NK-92 treated with Interleukin-12 subunit alpha and Interleukin-12 subunit beta, amount 100 ng/mL, for 24 hours (cell line): ENCODE measurements around the gene GFRA1.

Experiments
- DNase-seq: peaks from one replicate; lab custom pipeline; 2025; lab: John Stamatoyannopoulos, UW

The GFRA1 gene

DNA sequence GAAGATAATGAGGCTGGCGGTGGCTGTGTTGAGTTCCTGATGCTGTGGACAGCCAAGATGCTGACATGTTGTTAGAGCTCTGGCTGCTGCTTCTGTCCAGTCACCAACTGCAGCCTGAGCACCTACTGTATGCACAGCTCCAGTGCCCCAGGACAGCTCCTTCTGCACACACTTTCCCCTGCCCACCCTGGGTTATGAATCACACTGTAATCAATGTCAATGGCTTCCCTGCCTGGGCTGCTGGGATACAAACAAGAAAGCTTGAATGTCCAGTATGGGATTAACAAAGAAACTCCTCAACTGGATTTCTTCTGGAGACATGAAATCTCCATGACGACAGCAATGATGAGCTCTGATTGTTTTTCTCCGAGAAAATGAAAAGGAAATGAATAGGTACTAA is 172.0 kb downstream of the GFRA1 start:
- DNase-seq = no peak

- no peak for DNase-seq
Measured at GRCh38 chr10:116099023-116099420, 174.0 kb downstream of the GFRA1 start.

- no peak for DNase-seq
Measured at GRCh38 chr10:116098411-116099022, 174.5 kb downstream of the GFRA1 start.

DNA sequence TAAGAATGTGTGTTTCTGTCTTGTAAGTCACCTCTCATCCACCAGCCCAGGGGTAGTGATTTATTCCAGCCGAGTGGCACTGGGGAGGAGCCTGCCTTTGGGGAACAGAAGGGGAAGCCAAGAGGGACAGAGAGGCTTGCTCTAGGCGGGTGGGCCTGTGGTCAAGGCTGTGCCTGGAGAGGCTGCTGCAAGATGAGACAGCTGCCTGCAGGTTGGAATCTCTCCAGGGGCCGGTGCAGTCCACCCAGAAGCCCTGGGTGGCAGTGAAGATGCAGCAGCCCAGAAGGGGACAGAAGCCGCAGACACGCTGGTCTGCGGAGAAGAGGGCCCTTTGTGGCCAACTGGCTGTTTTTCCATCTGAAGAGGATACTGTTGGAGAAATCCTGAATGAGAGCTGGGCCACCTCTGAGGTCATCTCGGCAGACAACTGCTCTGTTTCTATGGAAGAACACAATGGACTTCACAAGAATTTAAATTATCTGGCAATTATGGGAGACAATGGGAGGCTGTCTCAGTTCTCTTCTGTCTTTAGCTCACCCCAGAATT is 175.7 kb downstream of the GFRA1 start:
- no peak for DNase-seq

DNA sequence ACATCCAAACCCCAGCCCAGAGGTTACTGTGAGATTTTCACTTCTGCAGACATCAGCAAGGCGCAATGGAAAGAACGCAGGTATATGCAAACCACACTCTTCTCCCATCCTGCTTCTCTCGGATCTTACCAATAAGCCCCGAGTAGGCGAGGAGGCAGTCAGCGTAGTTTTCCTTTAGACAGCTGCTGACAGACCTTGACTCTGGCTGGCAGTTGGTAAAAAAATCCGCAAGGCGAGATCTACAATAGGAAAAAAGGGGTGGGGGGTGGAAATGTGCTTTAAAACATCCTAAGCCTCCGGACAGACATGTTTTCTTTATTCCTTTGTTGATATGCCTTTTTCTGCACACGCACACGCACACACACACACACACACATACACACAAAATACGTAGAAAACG is 176.5 kb downstream of the GFRA1 start:
- DNase-seq = no peak

DNA sequence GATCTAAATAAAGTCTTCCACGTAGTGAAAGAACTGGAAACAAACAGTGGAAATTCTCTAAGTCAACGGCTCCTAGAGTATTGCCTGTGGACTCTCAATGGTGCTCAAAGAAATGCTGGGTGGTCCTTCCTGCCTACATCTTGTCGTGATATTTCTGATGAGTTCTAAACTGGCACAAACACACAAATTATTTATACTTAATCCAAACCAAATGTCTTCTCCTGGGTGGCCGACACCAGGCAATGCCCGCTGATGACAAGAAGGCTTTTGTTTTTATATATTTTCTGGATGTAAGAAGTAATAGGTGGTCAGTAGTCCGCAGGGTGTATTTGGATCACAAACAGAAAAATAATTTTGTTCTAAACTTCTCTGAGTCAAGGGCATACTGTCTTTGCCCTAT is 178.7 kb downstream of the GFRA1 start:
- no peak for DNase-seq

DNA sequence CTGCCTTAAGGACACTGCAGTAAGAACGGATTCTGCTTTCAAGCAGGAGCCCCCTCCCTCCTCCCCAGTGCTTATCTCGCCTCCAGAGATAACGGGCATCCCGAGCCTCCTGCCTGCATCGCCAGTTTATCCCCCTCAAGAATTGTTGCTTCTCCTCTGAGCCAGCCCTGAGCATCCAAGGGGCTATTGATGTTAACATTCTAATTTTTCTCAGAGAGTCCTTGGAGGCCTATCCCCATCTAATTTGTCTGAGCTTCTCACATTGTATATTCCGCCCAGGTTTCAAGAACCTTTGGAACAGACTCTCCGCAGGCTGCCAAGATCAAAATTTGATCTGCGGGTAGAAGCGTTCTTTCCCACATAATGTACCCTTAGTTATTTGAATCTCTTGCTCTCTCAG is 180.0 kb downstream of the GFRA1 start:
- no peak for DNase-seq

- DNase-seq = no peak
Measured at GRCh38 chr10:116088985-116089384, 184.0 kb downstream of the GFRA1 start.

DNA sequence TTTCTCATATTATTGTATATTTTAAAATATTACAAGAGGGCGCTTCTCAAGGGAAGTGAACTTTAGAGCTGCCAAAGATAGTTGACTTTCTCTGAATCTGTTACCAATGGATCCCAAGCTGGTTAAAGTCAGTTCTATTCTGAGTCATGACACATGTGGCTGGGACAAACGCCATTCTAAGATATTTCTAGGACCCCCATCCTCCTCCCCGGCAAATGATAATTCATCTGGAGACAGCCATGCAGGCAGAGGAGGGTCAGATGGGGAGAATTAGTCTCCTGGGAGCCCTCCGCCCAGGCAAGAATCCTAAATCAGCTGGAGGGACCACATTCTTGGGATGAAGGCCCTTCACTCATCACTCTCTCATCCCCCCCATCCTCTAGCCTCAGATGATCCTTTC is 187.7 kb downstream of the GFRA1 start:
- no peak for DNase-seq

DNA sequence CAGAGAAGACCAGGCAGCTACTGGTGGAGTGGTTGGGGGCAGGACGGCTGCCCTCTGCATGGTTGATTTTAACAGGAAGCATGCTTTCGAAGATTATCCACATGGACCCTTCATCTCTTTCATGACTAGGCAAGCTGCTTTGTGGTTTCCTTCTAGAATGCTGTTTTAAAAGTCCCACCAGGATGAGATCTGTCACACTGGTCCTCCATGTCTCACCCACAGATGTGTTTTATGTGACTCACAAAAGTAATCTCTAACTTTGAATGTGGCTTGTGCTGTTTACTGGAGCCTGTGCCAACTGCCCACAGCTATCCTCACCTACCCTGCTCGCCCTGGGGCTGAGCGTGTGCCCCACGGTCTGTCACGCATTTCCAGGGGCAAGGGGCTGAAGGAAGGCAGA is 188.8 kb downstream of the GFRA1 start:
- DNase-seq = no peak

DNA sequence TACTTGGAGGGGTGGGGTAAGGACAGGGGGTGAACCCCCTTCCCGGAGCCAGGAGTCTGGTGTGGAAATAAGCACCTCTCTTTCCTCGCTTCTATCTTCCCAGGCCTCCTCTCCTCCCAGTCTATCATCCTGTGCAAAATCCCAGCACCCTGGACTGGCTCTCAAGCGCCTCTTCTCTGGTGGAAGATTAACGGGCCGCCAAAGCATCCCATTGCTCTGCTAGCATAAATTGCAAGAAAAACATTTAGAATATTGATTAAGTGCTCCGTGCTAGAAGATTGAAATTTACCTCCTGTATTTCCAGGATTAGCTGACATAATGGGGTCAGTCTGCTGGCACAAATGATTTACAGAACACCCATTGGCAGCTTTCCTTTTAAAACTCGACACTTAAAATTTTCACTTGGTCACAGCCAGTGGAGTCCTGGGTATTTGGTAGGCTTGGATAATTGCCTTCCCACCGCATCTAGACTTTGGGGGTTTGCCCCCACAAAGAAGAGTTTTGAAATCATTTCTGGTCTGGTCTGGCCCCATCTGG is 189.7 kb downstream of the GFRA1 start:
- DNase-seq = no peak

GRCh38 chr10:116082762-116083161 is 190.2 kb downstream of the GFRA1 start:
- DNase-seq = no peak

- DNase-seq = no peak
Measured at GRCh38 chr10:116082206-116082605, 190.8 kb downstream of the GFRA1 start.

DNA sequence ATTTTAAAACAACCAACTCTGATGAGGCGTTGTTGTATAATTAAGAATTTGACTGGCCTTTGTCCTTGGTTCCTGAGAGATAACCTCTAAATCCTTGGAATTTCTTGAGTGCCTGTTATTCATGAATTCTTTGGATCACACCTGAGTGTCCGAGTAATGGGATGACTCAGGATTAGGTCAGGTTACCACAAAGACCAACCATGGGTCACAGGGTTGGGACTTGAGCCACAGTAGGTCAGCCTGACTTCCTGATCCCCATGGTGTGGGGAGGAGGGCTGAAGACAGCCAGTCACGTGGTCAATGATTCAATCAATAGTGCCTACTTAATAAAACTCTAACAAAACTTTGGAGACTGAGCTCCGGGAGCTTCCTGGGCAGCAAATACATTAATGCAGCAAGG is 192.5 kb downstream of the GFRA1 start:
- DNase-seq = no peak

- no peak for DNase-seq
Measured at GRCh38 chr10:116079355-116079754, 193.7 kb downstream of the GFRA1 start.

DNA sequence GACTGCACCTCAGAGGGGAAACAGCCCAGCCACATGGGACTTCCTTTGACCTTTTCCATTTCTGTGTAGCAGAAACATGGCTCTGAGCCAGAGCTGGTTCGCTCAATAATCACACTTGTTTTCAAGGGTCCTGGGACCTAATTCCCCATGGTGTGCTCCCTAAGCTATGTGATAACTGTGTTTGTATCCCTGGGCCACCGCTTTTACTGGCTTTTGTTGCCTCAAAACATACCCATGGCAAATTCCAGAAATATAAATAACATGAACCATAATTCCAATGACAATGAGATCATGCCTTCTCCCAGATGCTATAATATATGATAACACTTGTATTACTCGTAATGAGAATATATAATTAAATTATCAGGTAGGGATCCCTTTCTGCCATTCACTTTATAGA is 196.4 kb downstream of the GFRA1 start:
- DNase-seq = no peak

DNA sequence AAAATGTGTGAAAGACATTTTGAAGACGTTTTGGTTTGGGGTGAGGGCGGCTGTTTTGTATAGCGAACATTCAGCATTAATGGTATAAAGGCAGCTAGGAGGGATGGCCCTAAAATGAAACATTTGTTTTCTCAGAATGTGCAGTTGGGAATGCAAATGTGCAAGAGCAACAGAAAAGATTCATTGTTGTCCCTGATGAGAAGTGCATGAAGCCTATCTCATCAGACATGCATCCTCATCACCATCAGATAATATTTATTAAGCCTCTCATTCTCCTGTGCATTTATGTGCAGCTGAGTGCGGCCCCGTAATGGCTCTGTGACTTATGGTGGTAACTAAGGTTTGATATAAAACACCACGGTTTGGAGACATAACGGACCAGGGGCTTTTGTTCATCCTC is 199.5 kb downstream of the GFRA1 start:
- no peak for DNase-seq

- no peak for DNase-seq
Measured at GRCh38 chr10:116073001-116073400, 200.0 kb downstream of the GFRA1 start.

GRCh38 chr10:116071453-116072148 is 201.4 kb downstream of the GFRA1 start:
- DNase-seq = no peak

DNA sequence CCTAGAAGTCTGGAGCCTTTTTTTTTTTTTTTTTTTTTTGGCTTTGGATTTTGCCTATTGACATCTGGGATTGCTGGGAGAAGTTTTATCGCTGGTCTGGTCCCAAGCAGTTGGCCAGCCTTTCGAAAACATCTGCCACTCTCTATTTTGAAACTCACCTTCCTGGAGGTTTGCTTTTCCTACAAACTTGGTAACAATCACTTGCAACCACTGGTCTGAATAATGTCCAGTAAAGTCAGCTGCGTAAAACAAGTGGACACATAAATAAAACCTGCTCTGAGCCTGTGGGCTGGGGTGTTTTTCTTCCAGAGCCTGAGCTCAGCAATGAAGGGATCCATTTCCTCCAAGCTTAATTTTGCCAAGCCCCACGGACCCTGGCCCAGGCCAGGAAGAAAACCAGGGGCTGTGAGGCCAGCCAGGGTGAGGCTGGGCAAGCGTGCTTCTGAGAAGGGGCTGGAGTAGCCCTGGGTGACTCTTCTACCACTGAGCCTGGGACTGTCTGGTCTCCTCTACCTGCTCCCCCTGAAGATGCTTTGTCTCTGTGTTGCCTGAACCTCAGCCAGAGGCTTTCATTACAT is 202.2 kb downstream of the GFRA1 start:
- DNase-seq = no peak

DNA sequence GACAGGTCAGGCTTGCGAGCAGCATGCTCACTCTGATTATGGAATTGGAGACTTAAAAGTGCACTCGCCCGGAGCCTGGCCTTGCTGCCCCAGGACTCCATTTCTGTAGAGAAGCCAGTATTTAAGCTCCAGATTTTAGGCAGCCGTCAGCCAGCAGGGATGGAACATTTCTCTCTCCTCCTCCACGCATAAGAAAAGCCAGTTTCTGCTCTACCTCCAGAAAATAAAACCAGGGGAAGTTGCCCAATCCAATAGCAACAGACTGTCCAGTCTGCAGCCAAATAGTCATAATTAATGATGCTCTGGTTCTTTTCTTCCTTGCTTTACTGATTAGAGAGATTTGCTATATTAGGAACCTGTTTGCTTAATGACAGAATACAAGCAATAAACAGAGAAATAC is 203.2 kb downstream of the GFRA1 start:
- no peak for DNase-seq

DNA sequence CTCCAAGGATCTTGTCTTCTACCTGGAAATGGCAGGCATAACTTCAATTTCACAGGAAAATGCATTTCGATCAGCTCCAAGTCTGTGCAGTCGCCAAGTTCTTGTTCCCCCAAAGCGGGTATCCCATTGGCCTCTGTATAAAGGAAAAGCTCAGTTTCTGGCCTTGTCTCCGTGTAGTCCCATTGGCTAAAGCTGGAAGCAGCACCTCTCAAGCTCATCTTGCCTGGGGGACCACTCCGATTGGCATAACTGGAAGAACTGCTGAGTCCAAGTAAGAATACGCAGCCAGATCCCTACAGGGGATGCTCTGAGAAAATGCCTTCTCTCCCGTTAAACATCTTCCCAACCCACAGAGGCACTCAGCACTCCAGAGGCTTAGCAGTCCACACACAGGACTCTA is 205.2 kb downstream of the GFRA1 start:
- DNase-seq = no peak

DNA sequence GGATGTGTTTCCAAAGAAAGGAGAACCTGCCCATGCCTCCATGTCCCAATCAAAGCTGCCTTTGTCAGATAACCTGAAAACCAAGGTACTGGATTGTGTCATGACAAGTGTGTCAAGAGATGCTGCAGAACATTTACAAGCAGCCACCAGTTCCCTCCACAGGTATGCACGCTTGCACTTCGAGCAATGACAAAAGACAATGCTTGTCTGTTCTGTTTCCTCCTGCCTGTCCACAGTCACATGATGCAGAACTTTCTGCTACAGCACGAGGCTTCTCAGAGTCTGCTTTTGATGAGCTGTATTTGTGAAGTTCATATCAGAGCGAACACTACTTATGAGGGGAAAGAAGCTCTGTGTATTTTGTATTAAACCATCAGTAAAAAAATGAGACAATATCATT is 209.9 kb downstream of the GFRA1 start:
- no peak for DNase-seq
